ENCODE measurements around the gene KRT34.

Gene KRT34

DNA sequence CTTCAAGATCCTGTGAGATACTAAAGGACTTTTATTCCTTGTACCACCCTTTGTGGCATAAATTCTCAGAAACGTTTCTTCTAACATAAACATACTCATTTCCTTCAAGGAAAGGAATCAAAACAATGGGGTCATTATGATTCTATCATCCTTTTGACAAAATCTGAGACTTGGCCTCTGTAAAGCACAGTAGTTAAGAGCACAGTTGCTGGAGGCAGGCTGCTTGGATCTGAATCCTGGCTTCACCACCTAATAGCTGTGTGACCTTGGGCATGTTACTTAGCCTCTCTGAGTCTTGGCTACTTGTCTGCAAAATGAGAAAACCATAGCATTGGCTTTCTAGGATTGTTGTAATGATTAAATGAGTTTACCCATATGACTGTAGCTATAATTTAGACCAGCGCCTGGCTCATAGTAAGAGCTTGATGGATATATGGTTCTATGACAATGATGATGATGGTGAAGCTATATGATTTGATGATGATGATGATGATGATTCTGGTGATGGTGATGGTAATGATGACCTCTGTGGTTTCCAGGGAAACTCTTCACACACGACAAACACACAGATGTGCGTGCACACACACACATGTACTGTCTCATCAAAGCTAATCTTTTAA lies 21.4 kb upstream of the KRT34 start (continued):
- TF ChIP-seq, protein P1, sequence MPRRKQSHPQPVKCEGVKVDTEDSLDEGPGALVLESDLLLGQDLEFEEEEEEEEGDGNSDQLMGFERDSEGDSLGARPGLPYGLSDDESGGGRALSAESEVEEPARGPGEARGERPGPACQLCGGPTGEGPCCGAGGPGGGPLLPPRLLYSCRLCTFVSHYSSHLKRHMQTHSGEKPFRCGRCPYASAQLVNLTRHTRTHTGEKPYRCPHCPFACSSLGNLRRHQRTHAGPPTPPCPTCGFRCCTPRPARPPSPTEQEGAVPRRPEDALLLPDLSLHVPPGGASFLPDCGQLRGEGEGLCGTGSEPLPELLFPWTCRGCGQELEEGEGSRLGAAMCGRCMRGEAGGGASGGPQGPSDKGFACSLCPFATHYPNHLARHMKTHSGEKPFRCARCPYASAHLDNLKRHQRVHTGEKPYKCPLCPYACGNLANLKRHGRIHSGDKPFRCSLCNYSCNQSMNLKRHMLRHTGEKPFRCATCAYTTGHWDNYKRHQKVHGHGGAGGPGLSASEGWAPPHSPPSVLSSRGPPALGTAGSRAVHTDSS (tag by site-specific recombination; IDR thresholded peaks at IDR 0.05), result peak; percentile 92
- TF ChIP-seq, protein P2, sequence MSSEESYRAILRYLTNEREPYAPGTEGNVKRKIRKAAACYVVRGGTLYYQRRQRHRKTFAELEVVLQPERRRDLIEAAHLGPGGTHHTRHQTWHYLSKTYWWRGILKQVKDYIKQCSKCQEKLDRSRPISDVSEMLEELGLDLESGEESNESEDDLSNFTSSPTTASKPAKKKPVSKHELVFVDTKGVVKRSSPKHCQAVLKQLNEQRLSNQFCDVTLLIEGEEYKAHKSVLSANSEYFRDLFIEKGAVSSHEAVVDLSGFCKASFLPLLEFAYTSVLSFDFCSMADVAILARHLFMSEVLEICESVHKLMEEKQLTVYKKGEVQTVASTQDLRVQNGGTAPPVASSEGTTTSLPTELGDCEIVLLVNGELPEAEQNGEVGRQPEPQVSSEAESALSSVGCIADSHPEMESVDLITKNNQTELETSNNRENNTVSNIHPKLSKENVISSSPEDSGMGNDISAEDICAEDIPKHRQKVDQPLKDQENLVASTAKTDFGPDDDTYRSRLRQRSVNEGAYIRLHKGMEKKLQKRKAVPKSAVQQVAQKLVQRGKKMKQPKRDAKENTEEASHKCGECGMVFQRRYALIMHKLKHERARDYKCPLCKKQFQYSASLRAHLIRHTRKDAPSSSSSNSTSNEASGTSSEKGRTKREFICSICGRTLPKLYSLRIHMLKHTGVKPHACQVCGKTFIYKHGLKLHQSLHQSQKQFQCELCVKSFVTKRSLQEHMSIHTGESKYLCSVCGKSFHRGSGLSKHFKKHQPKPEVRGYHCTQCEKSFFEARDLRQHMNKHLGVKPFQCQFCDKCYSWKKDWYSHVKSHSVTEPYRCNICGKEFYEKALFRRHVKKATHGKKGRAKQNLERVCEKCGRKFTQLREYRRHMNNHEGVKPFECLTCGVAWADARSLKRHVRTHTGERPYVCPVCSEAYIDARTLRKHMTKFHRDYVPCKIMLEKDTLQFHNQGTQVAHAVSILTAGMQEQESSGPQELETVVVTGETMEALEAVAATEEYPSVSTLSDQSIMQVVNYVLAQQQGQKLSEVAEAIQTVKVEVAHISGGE (tag by site-specific recombination; conservative IDR thresholded peaks at IDR 0.05; ENCODE audit: low read depth), result no peak
- peak; percentile 22; the same call in 1 of the 2 replicates for TF ChIP-seq ZNF169 (tag by site-specific recombination; IDR thresholded peaks at IDR 0.05)
- TF ChIP-seq ZNF223 (tag by site-specific recombination; IDR thresholded peaks at IDR 0.05), result 0 out of 2 replicates have a peak, but pooled peaks have one; percentile 8
- TF ChIP-seq YY1 (tag by site-specific recombination; IDR thresholded peaks at IDR 0.05), result no peak
- no peak for TF ChIP-seq ZNF449 (tag by site-specific recombination; IDR thresholded peaks at IDR 0.05)
- TF ChIP-seq ZSCAN30 (tag by site-specific recombination; IDR thresholded peaks at IDR 0.05), result no peak
- TF ChIP-seq ZNF280D (tag by site-specific recombination; IDR thresholded peaks at IDR 0.05), result no peak
- 0 out of 2 replicates have a peak, but pooled peaks have one; percentile 17 for TF ChIP-seq TRIM28 (IDR thresholded peaks at IDR 0.05; ENCODE audit: borderline replicate concordance, low read length)
- TF ChIP-seq GLIS1 (tag by site-specific recombination; IDR thresholded peaks at IDR 0.05), result no peak

DNA sequence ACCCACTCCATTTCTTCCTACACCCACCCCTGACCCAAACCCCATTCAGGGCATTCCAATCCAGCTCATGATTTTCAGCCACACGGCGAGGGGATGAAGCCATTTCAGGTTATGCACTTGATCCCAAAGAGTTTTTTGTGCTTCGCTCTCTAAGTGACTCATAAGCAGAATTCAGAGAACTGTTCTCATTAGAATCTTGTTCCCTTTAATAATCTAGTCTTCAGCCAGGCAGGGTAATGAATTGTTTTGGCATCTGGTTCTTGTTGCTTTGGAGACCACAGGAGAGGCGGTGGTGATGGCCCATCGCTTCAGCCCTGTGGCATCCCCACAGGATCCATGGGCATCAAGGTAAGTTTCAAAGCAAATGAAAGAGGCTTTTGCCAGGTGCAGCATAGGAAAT lies 20.1 kb upstream of the KRT34 start:
- H3K36me3 ChIP-seq (ENCODE audit: control insufficient read depth in 2 of 2, insufficient read depth in 1 of 2, low read length in 2 of 2), result no peaks in the 10 kb centered on the region
- no peak overlapping the region for H3K4me3 ChIP-seq (ENCODE audit: low read depth, low read length)
- peaks cover 13% of the 10 kb centered on the region for H3K4me1 ChIP-seq (ENCODE audit: control insufficient read depth, insufficient read depth, low read length)
- H3K9me3 ChIP-seq (ENCODE audit: control insufficient read depth, insufficient read depth, low read depth, low read length), result no peaks in the 10 kb centered on the region
- CTCF ChIA-PET, result interaction anchor here (2.1 kb wide), 1 partner anchor 147 kb away, joined by 11 read pairs; no protein-coding TSS in a partner anchor
- TF ChIP-seq ZXDB (tag by site-specific recombination; IDR thresholded peaks at IDR 0.05) (no peak), ZNF654 (tag by site-specific recombination; IDR thresholded peaks at IDR 0.05; ENCODE audit: low read depth) (no peak), ZBTB20 (tag by site-specific recombination; IDR thresholded peaks at IDR 0.05) (no peak), ZNF184 (tag by site-specific recombination; IDR thresholded peaks at IDR 0.05) (no peak), ZNF416 (tag by site-specific recombination; IDR thresholded peaks at IDR 0.05) (no peak), GLIS1 (tag by site-specific recombination; IDR thresholded peaks at IDR 0.05) (no peak)
- POLR2A ChIA-PET, result no interaction called here
- no peak overlapping the region for H3K27ac ChIP-seq (ENCODE audit: extremely low read depth, low read depth, low read length)

Data from HEK293 (cell line).